ENCODE data around the gene DNAJC17.

DNA sequence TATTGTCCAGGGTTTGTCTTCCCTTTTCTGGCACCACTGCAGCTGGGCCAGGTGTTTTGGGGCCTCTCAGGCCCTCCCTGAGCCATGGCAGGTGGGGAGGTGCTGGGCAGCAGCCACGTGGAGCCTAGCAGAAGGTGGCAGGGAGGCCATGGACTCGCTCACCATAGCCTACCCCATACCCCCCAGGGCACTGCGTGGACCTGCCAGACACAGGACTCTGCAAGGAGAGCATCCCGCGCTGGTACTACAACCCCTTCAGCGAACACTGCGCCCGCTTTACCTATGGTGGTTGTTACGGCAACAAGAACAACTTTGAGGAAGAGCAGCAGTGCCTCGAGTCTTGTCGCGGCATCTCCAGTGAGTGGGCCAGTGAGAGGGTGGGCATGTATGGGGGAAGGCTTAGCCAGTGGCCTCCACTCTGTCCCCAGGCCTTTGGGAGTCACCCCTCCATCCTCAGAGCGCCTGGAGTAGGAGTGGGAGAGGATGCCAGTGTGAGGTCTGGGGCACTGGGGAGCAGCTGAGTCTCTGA lies 48.5 kb upstream of the DNAJC17 start:
- TF ChIP-seq, protein P1, sequence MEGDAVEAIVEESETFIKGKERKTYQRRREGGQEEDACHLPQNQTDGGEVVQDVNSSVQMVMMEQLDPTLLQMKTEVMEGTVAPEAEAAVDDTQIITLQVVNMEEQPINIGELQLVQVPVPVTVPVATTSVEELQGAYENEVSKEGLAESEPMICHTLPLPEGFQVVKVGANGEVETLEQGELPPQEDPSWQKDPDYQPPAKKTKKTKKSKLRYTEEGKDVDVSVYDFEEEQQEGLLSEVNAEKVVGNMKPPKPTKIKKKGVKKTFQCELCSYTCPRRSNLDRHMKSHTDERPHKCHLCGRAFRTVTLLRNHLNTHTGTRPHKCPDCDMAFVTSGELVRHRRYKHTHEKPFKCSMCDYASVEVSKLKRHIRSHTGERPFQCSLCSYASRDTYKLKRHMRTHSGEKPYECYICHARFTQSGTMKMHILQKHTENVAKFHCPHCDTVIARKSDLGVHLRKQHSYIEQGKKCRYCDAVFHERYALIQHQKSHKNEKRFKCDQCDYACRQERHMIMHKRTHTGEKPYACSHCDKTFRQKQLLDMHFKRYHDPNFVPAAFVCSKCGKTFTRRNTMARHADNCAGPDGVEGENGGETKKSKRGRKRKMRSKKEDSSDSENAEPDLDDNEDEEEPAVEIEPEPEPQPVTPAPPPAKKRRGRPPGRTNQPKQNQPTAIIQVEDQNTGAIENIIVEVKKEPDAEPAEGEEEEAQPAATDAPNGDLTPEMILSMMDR (IDR thresholded peaks at IDR 0.05) = no peak
- TF ChIP-seq EZH2phosphoT487 (IDR thresholded peaks at IDR 0.05) (no peak), EZH2 (IDR thresholded peaks at IDR 0.05) (no peak)

All from neural progenitor cell (in vitro differentiated cells).